Daoy (cell line): Measurements from ENCODE around the gene LILRA2. TPM values are rescaled to one million over a fixed set of nuclear protein-coding genes. Genes with fewer than 3 reads are reported as not detected.
"Not testable (repeated sequence)": the region's sequence is repeated elsewhere in the genome, so short reads cannot be mapped to it uniquely, and the experiment has no call there.

Source experiments
- DNase-seq: peaks from one replicate; pipeline ENCODE4 v3.0.0-alpha.2; 2015; ENCODE audit warnings: low read depth
- total RNA-seq: library from RNA; depleted of rRNA; stranded (reverse); fragments of >200 nt; shearing (Covaris generic); gene quantifications from 2 replicates; pipeline ENCODE4 v1.2.3, GENCODE V29; 2014

The LILRA2 gene
- total RNA-seq, 1 experiment from 2014 or later = not detected

- not testable (repeated sequence) for DNase-seq
Measured at GRCh38 chr19:54571715-54572615, 1.6 kb upstream of the LILRA2 start.

GRCh38 chr19:54572696-54573311, 786 bp upstream of the LILRA2 start:
- no peak for DNase-seq

- DNase-seq = no peak
Measured at GRCh38 chr19:54574051-54574450, 461 bp downstream of the LILRA2 start.

GRCh38 chr19:54574527-54575056, 1.0 kb downstream of the LILRA2 start:
- DNase-seq = no peak

- not testable (repeated sequence) for DNase-seq
Measured at GRCh38 chr19:54575205-54575604, 1.6 kb downstream of the LILRA2 start.

GRCh38 chr19:54576411-54576976, 2.9 kb downstream of the LILRA2 start:
- no peak for DNase-seq

DNA sequence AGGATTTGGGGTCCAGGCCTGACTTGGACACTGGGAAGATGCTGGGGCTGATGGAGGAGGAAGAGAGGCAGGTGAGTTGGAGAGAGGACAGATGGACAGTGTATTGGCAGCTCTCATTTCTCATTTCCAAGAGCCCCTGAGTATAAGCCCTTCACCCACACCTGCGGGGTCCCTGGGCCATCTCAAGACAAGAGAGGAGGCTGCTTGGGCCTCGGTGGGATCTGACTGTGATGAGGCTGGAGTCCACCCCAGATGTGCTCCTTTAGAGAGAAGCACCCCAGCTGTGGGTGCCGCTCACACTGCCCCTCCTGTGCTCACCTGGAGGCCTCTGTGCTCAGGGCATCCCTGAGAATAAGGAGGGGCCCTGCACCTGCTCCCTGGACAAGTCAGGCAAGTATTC, 3.7 kb downstream of the LILRA2 start:
- DNase-seq = no peak

- DNase-seq = not testable (repeated sequence)
Measured at GRCh38 chr19:54578268-54578667, 4.7 kb downstream of the LILRA2 start.

DNA sequence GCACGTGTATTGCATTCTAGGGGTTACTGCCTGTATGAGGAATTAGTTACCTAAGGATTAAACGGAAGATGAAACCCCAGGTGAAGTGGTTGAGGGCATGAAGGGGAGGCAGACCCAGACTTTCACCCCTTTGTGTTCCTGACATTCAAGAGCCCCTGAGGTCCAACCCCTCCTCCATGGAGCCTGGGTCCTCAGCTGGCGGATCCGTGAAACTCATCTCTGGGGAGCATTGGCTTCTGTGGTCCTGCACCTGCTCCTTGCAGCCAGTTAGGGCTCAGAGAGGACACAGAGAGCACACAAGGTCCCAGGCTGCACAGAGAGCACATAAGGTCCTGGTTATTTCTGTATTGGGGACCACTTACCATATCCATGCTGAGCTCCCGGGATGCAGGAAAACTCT, 12.8 kb downstream of the LILRA2 start:
- DNase-seq = no peak

DNA sequence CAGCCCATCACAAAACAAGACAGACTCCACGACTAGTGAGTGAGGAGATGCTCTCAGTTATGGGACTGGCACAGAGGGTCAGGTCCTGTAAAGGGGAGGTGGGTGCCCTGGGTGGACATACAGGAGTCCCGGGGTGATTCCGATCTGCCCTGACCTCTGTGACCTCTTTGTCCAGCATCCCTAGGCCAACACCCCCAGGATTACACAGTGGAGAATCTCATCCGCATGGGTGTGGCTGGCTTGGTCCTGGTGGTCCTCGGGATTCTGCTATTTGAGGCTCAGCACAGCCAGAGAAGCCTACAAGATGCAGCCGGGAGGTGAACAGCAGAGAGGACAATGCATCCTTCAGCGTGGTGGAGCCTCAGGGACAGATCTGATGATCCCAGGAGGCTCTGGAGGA, 13.4 kb downstream of the LILRA2 start:
- no peak for DNase-seq

DNA sequence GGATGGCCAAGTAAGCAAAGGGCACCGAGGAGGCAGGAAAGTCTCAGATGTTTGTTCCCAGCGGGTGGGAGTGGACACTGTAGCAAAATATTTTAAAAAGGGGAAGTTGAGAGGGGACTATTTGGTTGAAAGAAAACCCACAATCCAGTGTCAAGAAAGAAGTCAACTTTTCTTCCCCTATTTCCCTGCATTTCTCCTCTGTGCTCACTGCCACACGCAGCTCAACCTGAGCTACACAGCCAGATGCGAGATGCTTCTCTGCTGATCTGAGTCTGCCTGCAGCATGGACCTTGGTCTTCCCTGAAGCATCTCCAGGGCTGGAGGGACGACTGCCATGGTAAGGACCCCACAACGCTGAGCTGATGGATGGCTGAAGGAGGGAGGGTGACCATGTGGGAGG, 19.9 kb downstream of the LILRA2 start, which contains the start of gene LILRA1:
Gene LILRA1 (plus strand): TSS at position 188 of the 400 bp plus-strand sequence. CDS start 613 bp downstream, outside the sequence.
- not testable (repeated sequence) for DNase-seq

- DNase-seq = not testable (repeated sequence)
Measured at GRCh38 chr19:54593931-54594626, 20.5 kb downstream of the LILRA2 start.

- no peak for DNase-seq
Measured at GRCh38 chr19:54594737-54595136, 21.1 kb downstream of the LILRA2 start.

- DNase-seq = not testable (repeated sequence)
Measured at GRCh38 chr19:54595680-54596436, 22.3 kb downstream of the LILRA2 start.

- no peak for DNase-seq
Measured at GRCh38 chr19:54600212-54600611, 26.6 kb downstream of the LILRA2 start.

DNA sequence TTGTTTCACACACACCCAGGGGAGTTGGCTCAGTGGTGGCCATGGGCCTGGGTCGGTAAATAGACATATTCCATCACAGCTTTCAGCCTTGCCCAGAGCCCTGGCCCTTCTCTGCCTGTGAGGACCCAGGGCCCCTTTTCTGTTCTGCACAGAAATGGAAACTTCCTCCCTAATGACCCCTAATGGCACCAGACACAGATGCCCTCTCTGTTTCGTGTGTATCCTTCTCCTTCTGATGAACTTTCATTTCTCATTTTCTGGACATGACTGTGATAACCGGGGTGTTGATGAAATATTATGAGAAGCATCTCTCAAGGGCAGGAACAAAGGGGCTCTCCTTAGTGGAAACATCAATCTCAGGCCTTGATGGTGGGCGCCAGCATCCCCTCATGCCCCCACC, 32.6 kb downstream of the LILRA2 start:
- no peak for DNase-seq

- peak; percentile 16 for DNase-seq
Measured at GRCh38 chr19:54606891-54607784, 33.5 kb downstream of the LILRA2 start.

- DNase-seq = no peak
Measured at GRCh38 chr19:54607785-54608150, 34.2 kb downstream of the LILRA2 start.

GRCh38 chr19:54608205-54608604, 34.6 kb downstream of the LILRA2 start:
- no peak for DNase-seq

- DNase-seq = no peak
Measured at GRCh38 chr19:54608792-54609191, 35.2 kb downstream of the LILRA2 start.
